Neural progenitor cell (in vitro differentiated cells): ENCODE results near the gene TMEM170A. TPM values are rescaled to one million over a fixed set of nuclear protein-coding genes. Genes with fewer than 3 reads are reported as not detected.
A peak's percentile ranks its signal among the peaks of the same experiment; 100 is the strongest.

ENCODE experiments used
- DNase-seq: peaks from one replicate; pipeline ENCODE4 v3.0.0-alpha.2; 2016; ENCODE audit warnings: low spot score
- H2AFZ ChIP-seq: fragments of 200-600 bp; sonication (generic); replicated peaks from 2 replicates; pipeline ENCODE4 v1.6.1; 2016; ENCODE audit warnings: antibody characterized with exemption
- H3F3A ChIP-seq: fragments of 200-600 bp; sonication (generic); 2 replicates; pipeline ENCODE4 v1.6.1; 2016; ENCODE audit warnings: antibody characterized with exemption, low read depth
- H3K27ac ChIP-seq: fragments of 200-600 bp; sonication (generic); 2 replicates; pipeline ENCODE4 v1.5.1; 2016; ENCODE audit warnings: mild to moderate bottlenecking
- H3K27me3 ChIP-seq: fragments of 200-600 bp; sonication (generic); 2 replicates; pipeline ENCODE4 v1.6.1; 2016; ENCODE audit warnings: mild to moderate bottlenecking, moderate library complexity
- H3K36me3 ChIP-seq: fragments of 200-600 bp; sonication (generic); 2 replicates; pipeline ENCODE4 v1.5.1; 2016
- H3K4me1 ChIP-seq: fragments of 200-600 bp; sonication (generic); 2 replicates; pipeline ENCODE4 v1.6.1; 2016; ENCODE audit warnings: mixed run types
- H3K4me2 ChIP-seq: fragments of 200-600 bp; sonication (generic); 2 replicates; pipeline ENCODE4 v1.6.1; 2016
- H3K4me3 ChIP-seq: fragments of 200-600 bp; sonication (generic); 2 replicates; pipeline ENCODE4 v1.5.1; 2016
- H3K79me2 ChIP-seq: fragments of 200-600 bp; sonication (generic); 2 replicates; pipeline ENCODE4 v1.6.1; 2016; ENCODE audit warnings: low read depth
- H3K9ac ChIP-seq: fragments of 200-600 bp; sonication (generic); 2 replicates; pipeline ENCODE4 v1.6.1; 2016
- H3K9me3 ChIP-seq: fragments of 200-600 bp; sonication (generic); 2 replicates; pipeline ENCODE4 v1.5.1; 2016; ENCODE audit warnings: low read depth
- H4K20me1 ChIP-seq: fragments of 200-600 bp; sonication (generic); 2 replicates; pipeline ENCODE4 v1.6.1; 2016; ENCODE audit warnings: low read depth
- H3K27ac Mint-ChIP-seq: 3 replicates; pipeline ENCODE4 v1.8.0; 2021; ENCODE audit warnings: mixed read lengths
- H3K27me3 Mint-ChIP-seq: 2 replicates; pipeline ENCODE4 v1.8.0; 2022; ENCODE audit warnings: low read depth, mild to moderate bottlenecking, inconsistent platforms, moderate library complexity, mixed read lengths; ENCODE audit not compliant: insufficient read depth
- H3K36me3 Mint-ChIP-seq: 3 replicates; pipeline ENCODE4 v1.8.0; 2021; ENCODE audit warnings: mixed read lengths
- H3K4me1 Mint-ChIP-seq: 3 replicates; pipeline ENCODE4 v1.8.0; 2021; ENCODE audit warnings: mixed read lengths
- H3K4me3 Mint-ChIP-seq: 3 replicates; pipeline ENCODE4 v1.8.0; 2021; ENCODE audit warnings: mild to moderate bottlenecking, moderate library complexity, mixed read lengths
- H3K9me3 Mint-ChIP-seq: 3 replicates; pipeline ENCODE4 v1.8.0; 2020; ENCODE audit warnings: mixed read lengths
- CTCF ChIP-seq: fragments of 200-600 bp; sonication (generic); IDR thresholded peaks from 2 replicates; pipeline ENCODE4 v1.5.1; 2017; ENCODE audit warnings: antibody characterized with exemption, mild to moderate bottlenecking
- EZH2 ChIP-seq: fragments of 200-600 bp; sonication (generic); IDR thresholded peaks from 2 replicates; pipeline ENCODE4 v1.6.1; 2017; ENCODE audit warnings: antibody characterized with exemption, mild to moderate bottlenecking, moderate library complexity
- EZH2phosphoT487 ChIP-seq: fragments of 200-600 bp; sonication (generic); IDR thresholded peaks from 2 replicates; pipeline ENCODE4 v1.6.1; 2017; ENCODE audit warnings: antibody characterized with exemption
- total RNA-seq: library from RNA; depleted of rRNA; stranded (reverse); fragments of >200 nt; gene quantifications from 2 replicates; pipeline ENCODE4 v1.2.3, GENCODE V29; 2015; ENCODE audit warnings: low replicate concordance

The TMEM170A gene
- 64.1 and 77.0 TPM in 2 replicates for total RNA-seq

GRCh38 chr16:75464122-75464918, at the start of gene TMEM170A:
Gene TMEM170A (minus strand): TSS chr16:75464689. CDS start chr16:75464600, 89 bp downstream.
- H3K36me3 ChIP-seq = no peaks in the 10 kb centered on the region
- peak within 1 kb of the TSS; percentile 72 for H3K9ac ChIP-seq
- peaks cover 20% of the 10 kb centered on the region for H3K36me3 Mint-ChIP-seq
- peak within 1 kb of the TSS; percentile 89 for H3K4me3 ChIP-seq
- H3K9me3 ChIP-seq = no peaks in the 10 kb centered on the region
- peaks cover 46% of the 10 kb centered on the region for H3K79me2 ChIP-seq
- H3K4me2 ChIP-seq = peak within 1 kb of the TSS; percentile 78
- H3K27ac Mint-ChIP-seq = peak within 1 kb of the TSS; percentile 96
- peak within 1 kb of the TSS; percentile 71 for H2AFZ ChIP-seq
- peaks cover 2% of the 10 kb centered on the region for H3K9me3 Mint-ChIP-seq
- no peak for TF ChIP-seq EZH2phosphoT487
- peak; percentile 100 for TF ChIP-seq CTCF
- H3K4me1 Mint-ChIP-seq = peaks cover 29% of the 10 kb centered on the region
- H3K27ac ChIP-seq = peak within 1 kb of the TSS; percentile 70
- peaks cover 6% of the 10 kb centered on the region for H3K27me3 Mint-ChIP-seq
- H3K27me3 ChIP-seq = no peaks in the 10 kb centered on the region
- peaks cover 17% of the 10 kb centered on the region for H3K4me1 ChIP-seq
- no peaks in the 10 kb centered on the region for H3F3A ChIP-seq
- H4K20me1 ChIP-seq = peaks cover 44% of the 10 kb centered on the region
- DNase-seq = peak; percentile 100
- H3K4me3 Mint-ChIP-seq = peak within 1 kb of the TSS; percentile 99

GRCh38 chr16:75506574-75506973, 42.1 kb upstream of the TMEM170A start:
- no peaks in the 10 kb centered on the region for H3K36me3 Mint-ChIP-seq
- no peak overlapping the region for H3K4me3 Mint-ChIP-seq
- Histone ChIP-seq H3K27me3 (no peaks in the 10 kb centered on the region), H3K27ac (no peak overlapping the region), H3F3A (no peaks in the 10 kb centered on the region), H3K36me3 (no peaks in the 10 kb centered on the region), H3K4me3 (no peak overlapping the region), H3K9me3 (no peaks in the 10 kb centered on the region), H3K4me1 (no peaks in the 10 kb centered on the region), H3K79me2 (no peaks in the 10 kb centered on the region), H3K4me2 (no peak overlapping the region), H4K20me1 (no peaks in the 10 kb centered on the region), H3K9ac (no peak overlapping the region), H2AFZ (no peak overlapping the region)
- TF ChIP-seq EZH2phosphoT487 = no peak
- no peaks in the 10 kb centered on the region for H3K9me3 Mint-ChIP-seq
- DNase-seq = no peak
- peaks cover 4% of the 10 kb centered on the region for H3K27me3 Mint-ChIP-seq
- H3K27ac Mint-ChIP-seq = no peak overlapping the region
- peaks cover 3% of the 10 kb centered on the region for H3K4me1 Mint-ChIP-seq

- DNase-seq = no peak
- no peaks in the 10 kb centered on the region for H3K79me2 ChIP-seq
- Mint-ChIP-seq H3K4me1 (peaks cover 3% of the 10 kb centered on the region), H3K36me3 (no peaks in the 10 kb centered on the region), H3K9me3 (no peaks in the 10 kb centered on the region), H3K27me3 (peaks cover 4% of the 10 kb centered on the region), H3K4me3 (no peak overlapping the region), H3K27ac (no peak overlapping the region)
- H3K27ac ChIP-seq = no peak overlapping the region
- no peaks in the 10 kb centered on the region for H3K27me3 ChIP-seq
- no peak overlapping the region for H3K4me2 ChIP-seq
- no peak overlapping the region for H2AFZ ChIP-seq
- H3F3A ChIP-seq = no peaks in the 10 kb centered on the region
- no peak overlapping the region for H3K4me3 ChIP-seq
- no peaks in the 10 kb centered on the region for H3K36me3 ChIP-seq
- H3K4me1 ChIP-seq = no peaks in the 10 kb centered on the region
- H4K20me1 ChIP-seq = no peaks in the 10 kb centered on the region
- H3K9ac ChIP-seq = no peak overlapping the region
- H3K9me3 ChIP-seq = no peaks in the 10 kb centered on the region
- no peak for TF ChIP-seq EZH2phosphoT487
Measured at GRCh38 chr16:75506107-75506506, 41.6 kb upstream of the TMEM170A start.

GRCh38 chr16:75503801-75504200, 39.3 kb upstream of the TMEM170A start:
- peaks cover 8% of the 10 kb centered on the region for H3K4me1 Mint-ChIP-seq
- Histone ChIP-seq H3K9ac (no peak overlapping the region), H3K4me2 (no peak overlapping the region), H2AFZ (no peak overlapping the region), H3K36me3 (no peaks in the 10 kb centered on the region), H3K4me1 (peaks cover 6% of the 10 kb centered on the region), H3K79me2 (no peaks in the 10 kb centered on the region), H3K27ac (no peak overlapping the region), H3F3A (peaks cover 5% of the 10 kb centered on the region), H4K20me1 (no peaks in the 10 kb centered on the region), H3K9me3 (no peaks in the 10 kb centered on the region), H3K4me3 (no peak overlapping the region), H3K27me3 (no peaks in the 10 kb centered on the region)
- H3K27ac Mint-ChIP-seq = no peak overlapping the region
- no peak for TF ChIP-seq EZH2
- TF ChIP-seq CTCF = no peak
- no peak for TF ChIP-seq EZH2phosphoT487
- DNase-seq = no peak
- H3K4me3 Mint-ChIP-seq = no peak overlapping the region
- no peaks in the 10 kb centered on the region for H3K9me3 Mint-ChIP-seq
- peaks cover 4% of the 10 kb centered on the region for H3K27me3 Mint-ChIP-seq
- H3K36me3 Mint-ChIP-seq = no peaks in the 10 kb centered on the region
